ENCODE results near the gene ULBP3.

The ULBP3 gene

GRCh38 chr6:150038202-150039062, 30.5 kb downstream of the ULBP3 start:
- no peaks in the 10 kb centered on the region for H3K79me2 ChIP-seq (ENCODE audit: insufficient read depth, low read length)
- no peaks in the 10 kb centered on the region for H3F3A ChIP-seq (ENCODE audit: insufficient read depth, low read length)
- H2AFZ ChIP-seq (ENCODE audit: low read length): no peak overlapping the region
- H3K9ac ChIP-seq (ENCODE audit: low read length): no peak overlapping the region
- H3K9me2 ChIP-seq (ENCODE audit: low read depth, low read length): no peaks in the 10 kb centered on the region
- H3K27ac ChIP-seq (ENCODE audit: low read depth, low read length, poor library complexity, severe bottlenecking): no peak overlapping the region
- no peaks in the 10 kb centered on the region for H4K20me1 ChIP-seq (ENCODE audit: insufficient read depth, low read length)
- no peaks in the 10 kb centered on the region for H3K9me3 ChIP-seq (ENCODE audit: low read length)
- H3K27me3 ChIP-seq (ENCODE audit: insufficient read depth, low read length): no peaks in the 10 kb centered on the region
- no peaks in the 10 kb centered on the region for H3K36me3 ChIP-seq (ENCODE audit: insufficient read depth, low read length)
- no peak overlapping the region for H3K4me2 ChIP-seq (ENCODE audit: low read length)
- H3K4me1 ChIP-seq (ENCODE audit: insufficient read depth, low read length, severe bottlenecking): no peaks in the 10 kb centered on the region
- TF ChIP-seq EZH2 (IDR thresholded peaks at IDR 0.05; ENCODE audit: borderline replicate concordance, low read length) (no peak), CTCF (IDR thresholded peaks at IDR 0.05; ENCODE audit: low read length) (no peak)
- H3K4me3 ChIP-seq (ENCODE audit: low read depth, low read length, poor library complexity, severe bottlenecking): no peak overlapping the region

- H3K27me3 ChIP-seq (ENCODE audit: insufficient read depth, low read length): no peaks in the 10 kb centered on the region
- H3K27ac ChIP-seq (ENCODE audit: low read depth, low read length, poor library complexity, severe bottlenecking): no peak overlapping the region
- H3K9me3 ChIP-seq (ENCODE audit: low read length): no peaks in the 10 kb centered on the region
- no peak for TF ChIP-seq CTCF (IDR thresholded peaks at IDR 0.05; ENCODE audit: low read length)
- no peak for TF ChIP-seq EZH2 (IDR thresholded peaks at IDR 0.05; ENCODE audit: borderline replicate concordance, low read length)
- H4K20me1 ChIP-seq (ENCODE audit: insufficient read depth, low read length): no peaks in the 10 kb centered on the region
- no peak overlapping the region for H2AFZ ChIP-seq (ENCODE audit: low read length)
- no peaks in the 10 kb centered on the region for H3F3A ChIP-seq (ENCODE audit: insufficient read depth, low read length)
- H3K9ac ChIP-seq (ENCODE audit: low read length): no peak overlapping the region
- H3K4me1 ChIP-seq (ENCODE audit: insufficient read depth, low read length, severe bottlenecking): no peaks in the 10 kb centered on the region
- no peaks in the 10 kb centered on the region for H3K79me2 ChIP-seq (ENCODE audit: insufficient read depth, low read length)
- no peak overlapping the region for H3K4me3 ChIP-seq (ENCODE audit: low read depth, low read length, poor library complexity, severe bottlenecking)
- no peaks in the 10 kb centered on the region for H3K36me3 ChIP-seq (ENCODE audit: insufficient read depth, low read length)
- no peak overlapping the region for H3K4me2 ChIP-seq (ENCODE audit: low read length)
- no peaks in the 10 kb centered on the region for H3K9me2 ChIP-seq (ENCODE audit: low read depth, low read length)
These were observed 31.3 kb downstream of the ULBP3 start for GRCh38 chr6:150037526-150038201.

GRCh38 chr6:150036081-150036480, 32.8 kb downstream of the ULBP3 start:
- TF ChIP-seq EZH2 (IDR thresholded peaks at IDR 0.05; ENCODE audit: borderline replicate concordance, low read length): no peak
- no peak for TF ChIP-seq CTCF (IDR thresholded peaks at IDR 0.05; ENCODE audit: low read length)
- H3F3A ChIP-seq (ENCODE audit: insufficient read depth, low read length): no peaks in the 10 kb centered on the region
- H3K36me3 ChIP-seq (ENCODE audit: insufficient read depth, low read length): no peaks in the 10 kb centered on the region
- H3K9ac ChIP-seq (ENCODE audit: low read length): no peak overlapping the region
- no peaks in the 10 kb centered on the region for H3K79me2 ChIP-seq (ENCODE audit: insufficient read depth, low read length)
- no peaks in the 10 kb centered on the region for H3K9me2 ChIP-seq (ENCODE audit: low read depth, low read length)
- no peak overlapping the region for H3K27ac ChIP-seq (ENCODE audit: low read depth, low read length, poor library complexity, severe bottlenecking)
- no peaks in the 10 kb centered on the region for H3K9me3 ChIP-seq (ENCODE audit: low read length)
- H2AFZ ChIP-seq (ENCODE audit: low read length): no peak overlapping the region
- H3K4me1 ChIP-seq (ENCODE audit: insufficient read depth, low read length, severe bottlenecking): no peaks in the 10 kb centered on the region
- H3K27me3 ChIP-seq (ENCODE audit: insufficient read depth, low read length): no peaks in the 10 kb centered on the region
- no peak overlapping the region for H3K4me2 ChIP-seq (ENCODE audit: low read length)
- no peak overlapping the region for H3K4me3 ChIP-seq (ENCODE audit: low read depth, low read length, poor library complexity, severe bottlenecking)
- H4K20me1 ChIP-seq (ENCODE audit: insufficient read depth, low read length): no peaks in the 10 kb centered on the region
